Endometrial microvascular endothelial cells (primary cell): ENCODE measurements around the gene JAK1. TPM values are rescaled to one million over a fixed set of nuclear protein-coding genes. Genes with fewer than 3 reads are reported as not detected.
"Not testable (repeated sequence)": the region's sequence is repeated elsewhere in the genome, so short reads cannot be mapped to it uniquely, and the experiment has no call there.

ENCODE experiments used
- in situ Hi-C: cut with HindIII; loops from 2 replicates; pipeline ENCODE4 v1.10.0; 2017; ENCODE audit warnings: low sequenced_read_pairs, low pct_unique_long_range_greater_than_20kb; ENCODE audit errors: inconsistent ontology term
- total RNA-seq: library from RNA; depleted of rRNA; stranded (reverse); fragments of >200 nt; gene quantifications from one replicate; pipeline ENCODE4 v1.2.3, GENCODE V29; 2015; ENCODE audit errors: inconsistent ontology term

The JAK1 gene
- total RNA-seq, 1 donor from 2014 or later, result 245 TPM

GRCh38 chr1:64830030-64830651, 136.2 kb downstream of the JAK1 start:
- in situ Hi-C loops, result no loop called here

DNA sequence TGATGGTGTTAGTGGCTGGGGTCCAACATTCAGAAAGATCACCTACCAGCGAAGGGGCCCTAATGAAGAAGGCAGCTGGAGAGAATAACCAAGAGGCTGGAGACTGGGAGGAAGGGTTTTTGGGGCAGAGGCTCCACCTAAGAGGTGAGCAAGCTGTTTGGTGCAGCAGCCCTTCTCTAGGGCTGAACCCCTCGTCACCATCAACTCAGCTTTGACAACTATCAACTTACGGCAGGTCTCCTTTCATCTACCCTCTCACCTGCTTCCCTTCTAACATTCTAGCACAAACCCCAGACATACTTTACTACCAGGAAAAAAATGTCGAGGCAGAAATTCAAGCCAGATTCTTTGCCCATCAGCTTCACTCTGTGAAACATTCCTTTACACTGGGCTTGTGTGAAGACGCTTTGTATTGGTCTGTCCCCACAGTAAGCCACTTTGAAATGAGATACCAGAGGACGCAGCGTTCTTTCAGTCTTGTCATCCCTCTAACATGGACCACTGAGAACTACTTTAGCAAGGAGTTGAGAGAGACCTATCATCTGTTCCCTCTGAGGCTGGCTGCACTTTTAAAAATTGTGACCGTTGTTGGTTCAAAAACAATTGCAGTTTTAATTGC, 136.8 kb downstream of the JAK1 start:
- in situ Hi-C loops, result no loop called here

- in situ Hi-C loops, result no loop called here
Observed at GRCh38 chr1:64828829-64829228, 137.5 kb downstream of the JAK1 start.

DNA sequence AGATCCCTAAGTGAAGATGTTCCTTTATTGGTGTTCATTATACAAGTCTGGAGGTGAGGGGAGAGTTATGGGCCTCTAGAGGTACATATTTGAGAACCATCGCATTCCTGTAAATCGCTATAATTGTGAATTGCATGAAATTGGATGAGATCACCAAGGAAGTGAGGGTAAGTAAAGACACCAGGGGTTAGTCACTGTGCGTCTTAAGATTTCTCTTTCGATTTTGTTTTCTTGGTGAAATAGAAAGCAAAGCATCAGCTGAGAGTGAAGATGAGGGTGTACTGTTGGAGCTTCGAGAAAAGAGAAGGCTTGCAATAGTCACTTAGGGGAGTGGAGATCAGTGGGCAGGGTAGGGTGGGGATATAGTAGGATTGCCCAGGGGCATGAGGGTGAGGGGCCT, 139.4 kb downstream of the JAK1 start:
- in situ Hi-C loops, result no loop called here

GRCh38 chr1:64823691-64824476, 142.5 kb downstream of the JAK1 start:
- in situ Hi-C loops, result no loop called here

GRCh38 chr1:64822621-64823020, 143.7 kb downstream of the JAK1 start:
- in situ Hi-C loops, result no loop called here

DNA sequence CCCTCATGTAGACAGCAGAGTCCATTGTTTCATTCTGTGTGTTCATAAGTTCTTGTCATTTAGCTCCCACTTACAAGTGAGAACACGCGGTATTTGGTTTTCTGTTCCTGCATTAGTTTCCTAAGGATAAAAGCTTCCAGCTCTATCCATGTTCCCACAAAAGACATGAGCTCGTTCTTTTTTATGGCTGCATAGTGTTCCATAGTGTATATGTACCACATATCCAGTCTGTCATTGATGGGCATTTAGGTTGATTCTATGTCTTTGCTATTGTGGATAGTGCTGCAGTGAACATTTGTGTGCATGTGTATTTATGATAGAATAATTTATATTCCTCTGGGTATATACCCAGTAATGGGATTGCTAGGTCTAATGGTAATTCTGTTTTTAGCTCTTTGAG, 145.8 kb downstream of the JAK1 start:
- in situ Hi-C loops, result not testable (repeated sequence)

- in situ Hi-C loops, result not testable (repeated sequence)
Observed at GRCh38 chr1:64817364-64817763, 149.0 kb downstream of the JAK1 start.

GRCh38 chr1:64814427-64814826, 151.9 kb downstream of the JAK1 start:
- in situ Hi-C loops, result no loop called here

DNA sequence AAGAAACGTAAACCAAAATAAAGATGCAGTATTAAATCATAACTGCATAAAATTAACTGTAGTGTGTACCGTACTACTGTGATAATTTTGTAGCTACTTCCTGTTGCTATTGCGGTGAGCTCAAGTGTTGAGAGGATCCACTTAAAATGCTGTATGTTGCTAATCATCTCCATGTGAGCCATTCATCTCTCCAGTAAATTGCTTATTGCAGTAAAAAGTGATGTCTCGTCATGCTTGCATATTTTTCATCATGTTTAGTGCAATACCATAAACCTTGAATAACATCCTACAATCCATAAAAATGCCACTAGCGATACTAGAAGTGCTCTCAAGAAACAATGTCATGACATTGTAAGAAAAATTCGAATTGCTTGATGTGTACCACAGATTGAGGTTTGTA, 155.2 kb downstream of the JAK1 start:
- in situ Hi-C loops, result no loop called here

DNA sequence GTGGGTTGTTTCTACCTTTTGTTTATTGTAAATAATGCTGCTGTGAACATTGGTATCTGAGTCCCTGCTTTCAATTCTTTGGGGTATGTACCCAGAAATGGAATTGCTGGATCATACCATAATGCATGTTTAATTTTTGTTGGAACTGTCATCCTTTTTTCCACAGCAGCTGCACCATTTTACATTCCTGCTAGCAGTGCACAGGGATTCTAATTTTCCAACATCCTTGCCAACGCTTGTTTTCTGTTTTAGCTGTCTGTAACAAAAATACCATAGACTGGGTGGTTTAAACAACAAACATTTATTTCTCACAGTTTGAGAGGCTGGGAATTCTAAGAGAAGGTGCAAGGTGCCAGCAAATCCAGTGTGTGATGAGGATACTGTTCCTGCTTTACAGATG, 156.3 kb downstream of the JAK1 start:
- in situ Hi-C loops, result no loop called here

GRCh38 chr1:64809309-64809708, 157.0 kb downstream of the JAK1 start:
- in situ Hi-C loops, result no loop called here

DNA sequence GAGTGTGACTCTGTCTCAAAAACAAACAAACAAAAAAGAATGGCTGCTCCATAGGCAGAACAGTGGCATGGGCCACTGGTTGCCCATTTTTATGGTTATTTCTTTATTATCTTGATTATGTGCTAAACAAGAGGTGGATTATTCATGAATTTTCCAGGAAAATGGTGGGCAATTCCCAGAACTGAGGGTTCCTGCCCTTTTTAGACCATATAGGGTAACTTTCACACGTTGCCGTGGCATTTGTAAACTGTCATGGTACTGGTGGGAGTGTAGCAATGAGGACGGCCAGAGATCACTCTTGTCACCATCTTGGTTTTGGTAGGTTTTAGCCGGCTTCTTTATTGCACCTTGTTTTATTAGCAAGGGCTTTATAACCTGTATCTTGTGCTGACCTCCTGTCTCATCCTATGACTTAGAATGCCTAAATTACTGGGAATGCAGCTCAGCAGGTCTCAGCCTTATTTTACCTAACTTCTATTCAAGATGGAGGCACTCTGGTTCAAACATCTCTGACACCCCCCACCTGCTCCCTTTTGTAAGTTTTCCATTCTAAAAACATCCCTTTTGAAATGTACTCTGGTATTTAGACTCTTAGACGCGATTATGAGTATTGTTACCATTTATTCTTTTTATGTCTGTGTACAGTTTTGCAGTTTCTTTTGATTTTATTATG, 164.4 kb downstream of the JAK1 start:
- in situ Hi-C loops, result no loop called here

DNA sequence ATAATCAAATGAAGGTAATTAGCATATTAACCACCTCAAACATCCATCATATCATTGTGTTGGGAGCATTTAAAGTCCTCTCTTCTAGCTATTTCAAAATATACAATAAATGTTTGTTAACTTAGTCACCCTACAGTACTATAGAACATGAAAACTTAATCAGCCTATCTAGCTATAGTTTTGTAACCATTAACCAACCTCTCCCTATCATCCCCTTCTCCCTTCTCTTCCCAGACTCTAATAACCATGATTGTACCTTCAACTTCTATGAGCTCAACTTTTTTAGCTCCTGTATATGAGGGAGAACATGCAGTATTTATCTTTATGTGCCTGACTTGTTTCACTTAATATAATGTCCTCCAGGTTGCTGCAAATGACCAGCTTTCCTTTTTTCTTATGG, 167.5 kb downstream of the JAK1 start:
- in situ Hi-C loops, result no loop called here

DNA sequence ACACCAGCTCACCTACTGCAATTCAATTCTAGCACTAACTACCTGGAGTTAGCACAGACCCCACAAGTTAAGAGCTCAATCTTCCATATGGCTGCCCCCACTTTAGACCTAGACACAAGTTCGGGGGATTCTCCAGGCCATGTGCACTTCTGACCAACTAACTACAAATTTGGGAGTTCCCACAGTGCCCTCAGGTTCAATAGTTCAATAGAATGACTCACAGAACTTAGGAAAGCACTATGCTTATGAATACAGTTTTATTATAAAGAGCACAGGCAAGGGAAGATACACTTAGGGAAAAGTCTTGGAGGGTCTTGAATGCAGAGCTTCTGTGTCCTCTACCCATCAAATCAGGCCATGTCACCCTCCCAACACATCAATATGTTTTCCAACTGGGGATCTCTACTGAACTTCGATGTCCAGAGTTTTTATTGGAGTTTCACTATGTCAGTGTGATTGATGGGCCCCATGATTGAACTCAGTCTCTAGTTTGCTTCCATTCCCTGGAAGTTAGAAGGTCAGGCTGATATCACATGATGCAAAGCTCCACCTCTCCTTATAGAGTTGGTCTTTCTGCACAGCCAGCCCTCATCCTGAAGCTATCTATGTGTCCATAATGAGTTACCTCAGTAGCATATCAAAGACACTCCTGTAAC, 175.4 kb downstream of the JAK1 start:
- in situ Hi-C loops, result no loop called here

Other genes with a start within 250 kb of the JAK1 start
- 13.2 TPM for gene RAVER2, start 221.5 kb downstream of the JAK1 start, total RNA-seq
- 11.2 TPM for gene AK4, start 181.7 kb upstream of the JAK1 start, total RNA-seq